ENCODE measurements around the gene FAM83D. TPM values are rescaled to one million over a fixed set of nuclear protein-coding genes. Genes with fewer than 3 reads are reported as not detected.

Gene FAM83D
- total RNA-seq, 1 experiment from 2014 or later: 48.1 TPM

- no CpG with 5 or more reads among the region's 1 CpG for WGBS (ENCODE audit: extremely low coverage, insufficient read length, low lambda C conversion rate)
These were observed 64.5 kb downstream of the FAM83D start for GRCh38 chr20:38990728-38991127.

More at GRCh38 chr20:38990728-38991127, 64.5 kb downstream of the FAM83D start:
- Mint-ChIP-seq H3K27ac (no peak overlapping the region), H3K4me1 (peaks cover 8 to 18% of the 10 kb centered on the region in 2 experiments), H3K4me3 (no peak overlapping the region), H3K9me3 (no peaks in the 10 kb centered on the region), H3K36me3 (ENCODE audit: insufficient read depth in 1 of 3, low read depth in 3 of 3) (peaks cover 15 to 36% (median 30%) of the 10 kb centered on the region in 3 experiments), H3K27me3 (ENCODE audit: low read depth) (no peaks in the 10 kb centered on the region)
- Histone ChIP-seq H3K23ac (ENCODE audit: insufficient read length, low read depth, low read length) (no peak overlapping the region), H3K9ac (ENCODE audit: extremely low read depth, insufficient read length, low read length) (no peak overlapping the region), H2BK120ac (ENCODE audit: low read depth, low read length, poor library complexity, severe bottlenecking) (no peak overlapping the region), H3K27me3 (ENCODE audit: insufficient read depth, low read length) (no peaks in the 10 kb centered on the region), H2AFZ (ENCODE audit: low read length) (no peak overlapping the region), H3K4ac (ENCODE audit: low read depth, low read length) (no peak overlapping the region), H3K23me2 (ENCODE audit: insufficient read length, low read depth, low read length, poor library complexity, severe bottlenecking) (no peaks in the 10 kb centered on the region), H4K20me1 (ENCODE audit: control insufficient read depth, insufficient read depth, insufficient read length) (no peaks in the 10 kb centered on the region), H2BK12ac (ENCODE audit: insufficient read length, low read depth, low read length) (no peak overlapping the region), H3K18ac (ENCODE audit: insufficient read length, low read depth, low read length) (no peak overlapping the region), H3K27ac (ENCODE audit: insufficient read length, low read depth, low read length) (no peak overlapping the region), H3K56ac (ENCODE audit: insufficient read length, low read depth, low read length) (no peak overlapping the region), H2BK15ac (ENCODE audit: low read depth, low read length) (no peak overlapping the region), H3T11ph (ENCODE audit: low read length) (no peak overlapping the region), H2BK5ac (ENCODE audit: insufficient read length, low read length) (no peak overlapping the region), H3K14ac (ENCODE audit: insufficient read depth, low read length) (no peak overlapping the region), H4K5ac (ENCODE audit: insufficient read length, low read depth, low read length) (no peak overlapping the region), H3K4me2 (ENCODE audit: insufficient read depth, insufficient read length, low read length) (no peak overlapping the region), H2BK20ac (ENCODE audit: low read depth, low read length, poor library complexity, severe bottlenecking) (no peak overlapping the region), H3K79me1 (ENCODE audit: insufficient read depth, low read depth, low read length, poor library complexity, severe bottlenecking) (no peaks in the 10 kb centered on the region), H4K91ac (ENCODE audit: insufficient read length, low read depth, low read length) (no peak overlapping the region), H3K79me2 (ENCODE audit: insufficient read depth, low read length) (no peaks in the 10 kb centered on the region), H2AK5ac (ENCODE audit: insufficient read length, low read length) (no peak overlapping the region), H3K9me3 (ENCODE audit: control insufficient read depth, low read depth, low read length) (no peaks in the 10 kb centered on the region), H4K8ac (replicated peaks; ENCODE audit: insufficient read length, low read depth, low read length) (no peak overlapping the region), H3K4me1 (ENCODE audit: insufficient read depth, low read length) (no peaks in the 10 kb centered on the region; the same call in 1 of the 2 replicates)
- TF ChIP-seq CTCF (conservative IDR thresholded peaks at IDR 0.05): no peak
- DNase-seq: no peak
